HepG2 (cell line): ENCODE data around the gene TSHZ2. TPM values are rescaled to one million over a fixed set of nuclear protein-coding genes. Genes with fewer than 3 reads are reported as not detected.

ENCODE experiments used
- ATAC-seq: fragments of 200-7000 bp; cut with Tn5 transposase; 3 replicates; pipeline ENCODE4 v1.9.1; 2020; ENCODE audit warnings: mild to moderate bottlenecking, moderate library complexity
- BruUV-seq: library from RNA; stranded (reverse); fragments of 400-500 nt; replicated peaks from 2 replicates; lab custom pipeline; 2021; lab: Mats Ljungman, UMichigan
- CTCF ChIA-PET: fragments of 300-600 bp; formaldehyde crosslinking; extraction: SDS; loops from one replicate; lab custom pipeline; 2021; ENCODE audit warnings: low total read pairs, inconsistent platforms, low intra/inter-chr PET ratio; lab: Yijun Ruan, JAX
- POLR2A ChIA-PET: fragments of 350-600 bp; sonication (Branson Sonifier 250); formaldehyde crosslinking; loops from one replicate; lab custom pipeline; 2020; ENCODE audit warnings: antibody characterized with exemption, inconsistent platforms; lab: Yijun Ruan, JAX
- DNase-seq: peaks from one replicate; pipeline ENCODE4 v3.0.0-alpha.2; 2015; ENCODE audit warnings: low spot score
- FAIRE-seq: peaks from 3 replicates; lab custom pipeline; 2011; peaks lifted over from hg19 to GRCh38; lab: Jason Lieb, UNC
- H2AFZ ChIP-seq: one replicate; pipeline ENCODE4 v1.6.1; 2011; ENCODE audit warnings: low read length, inconsistent platforms
- H3K27ac ChIP-seq: fragments of 300-600 bp; 3 replicates; pipeline ENCODE4 v1.8.0; 2011; ENCODE audit warnings: mixed run types, mild to moderate bottlenecking, mixed read lengths, low read length, inconsistent platforms; ENCODE audit not compliant: insufficient read depth; ENCODE audit errors: extremely low read length
- H3K27me3 ChIP-seq, 2 experiments: fragments of 200-600 bp in 1 of 2; 2 replicates in 1 of 2; 3 replicates in 1 of 2; pipeline versions ENCODE4 v1.6.0 to v1.8.0; 2011; ENCODE audit warnings: low read length in 2 of 2, mild to moderate bottlenecking in 2 of 2, moderate library complexity in 2 of 2, inconsistent platforms in 1 of 2; ENCODE audit not compliant: insufficient read depth in 2 of 2, control insufficient read depth in 1 of 2
- H3K36me3 ChIP-seq, 2 experiments: fragments of 200-600 bp in 1 of 2; replicated peaks in 1 of 2; 2 replicates in 1 of 2; 3 replicates in 1 of 2; pipeline versions ENCODE4 v1.5.1 to v1.8.0; 2011; ENCODE audit warnings: low read length in 2 of 2, inconsistent platforms in 1 of 2; ENCODE audit not compliant: insufficient read depth in 2 of 2, control insufficient read depth in 1 of 2
- H3K4me1 ChIP-seq: 2 replicates; pipeline ENCODE4 v1.5.1; 2012; ENCODE audit warnings: low read length, inconsistent platforms; ENCODE audit not compliant: insufficient read depth
- H3K4me2 ChIP-seq: 2 replicates; pipeline ENCODE4 v1.6.0; 2011; ENCODE audit warnings: low read depth, low read length, inconsistent platforms
- H3K4me3 ChIP-seq, 3 experiments: fragments of 200-600 bp in 1 of 3; sonication (generic), shearing (Covaris generic) in 1 of 3; replicated peaks in 1 of 3; 2 replicates each; pipeline ENCODE4 v1.5.1; 2011 to 2016; ENCODE audit warnings: low read length in 3 of 3, inconsistent platforms in 2 of 3, low read depth in 2 of 3, mild to moderate bottlenecking in 2 of 3, control low read depth in 1 of 3, mixed read lengths in 1 of 3; ENCODE audit not compliant: insufficient read depth in 1 of 3
- H3K79me2 ChIP-seq: one replicate; pipeline ENCODE4 v1.6.1; 2011; ENCODE audit warnings: low read length, inconsistent platforms; ENCODE audit not compliant: insufficient read depth
- H3K9ac ChIP-seq: 2 replicates; pipeline ENCODE4 v1.6.0; 2011; ENCODE audit warnings: mild to moderate bottlenecking, low read depth, low read length, inconsistent platforms; ENCODE audit not compliant: insufficient read depth
- H3K9me3 ChIP-seq: 2 replicates; pipeline ENCODE4 v1.5.1; 2012; ENCODE audit warnings: mild to moderate bottlenecking, low read length
- H4K20me1 ChIP-seq: 2 replicates; pipeline ENCODE4 v1.6.0; 2011; ENCODE audit warnings: inconsistent platforms, mild to moderate bottlenecking, low read length, moderate library complexity; ENCODE audit not compliant: insufficient read depth
- CSRNP2 ChIP-seq: sonication (generic); formaldehyde crosslinking; conservative IDR thresholded peaks from 2 replicates; pipeline ENCODE4 v1.8.0; 2022; ENCODE audit warnings: low read depth, missing genetic modification reagents
- KLF16 ChIP-seq, 2 experiments: sonication (generic) in 1 of 2; formaldehyde crosslinking in 1 of 2; IDR thresholded peaks; 2 replicates each; pipeline versions ENCODE4 v1.6.1 to v1.8.0; 2016 to 2023; ENCODE audit warnings: missing genetic modification reagents in 2 of 2, missing compliant biosample characterization in 1 of 2
- LCORL ChIP-seq, 2 experiments: fragments of 450-650 bp in 1 of 2; sonication (generic) in 1 of 2; formaldehyde crosslinking in 1 of 2; IDR thresholded peaks; 2 replicates each; pipeline versions ENCODE4 v1.5.0 to v1.6.1; 2017 to 2020; ENCODE audit warnings: antibody characterized with exemption in 1 of 2, missing genetic modification reagents in 1 of 2
- ZNF263 ChIP-seq: sonication (generic); formaldehyde crosslinking; IDR thresholded peaks from 2 replicates; pipeline ENCODE4 v1.4.0; 2020; ENCODE audit warnings: missing genetic modification reagents
- WGBS: methylation state at CpG from one replicate; pipeline ENCODE4 v1.1.6; 2017; ENCODE audit warnings: low lambda C conversion rate; 5-methylcytosine and 5-hydroxymethylcytosine counted together
- in situ Hi-C: cut with HindIII; loops from 2 replicates; pipeline ENCODE4 v1.10.0; 2017; ENCODE audit warnings: low pct_unique_long_range_greater_than_20kb; ENCODE audit not compliant: extremely low pct_ligation_motif_present
- intact Hi-C: fragments of 100-400 bp; cut with micrococcal nuclease; formaldehyde crosslinking; loops from one replicate; pipeline ENCODE4 v1.10.0; 2022; ENCODE audit not compliant: unreplicated experiment
- polyA plus RNA-seq, 8 experiments: library from polyadenylated mRNA; depleted of rRNA in 3 of 8; stranded (reverse) in 7 of 8; unstranded in 1 of 8; fragments of >200 nt; fragmentation: Illumina TruSeq in 4 of 8; extraction: Trizol in 4 of 8; gene quantifications; 2 replicates each; pipeline versions ENCODE4 v1.2.1 to v1.2.3, GENCODE V29; 2011 to 2016; ENCODE audit warnings: low read depth in 4 of 8, missing spikeins in 1 of 8, mixed read lengths in 1 of 8; ENCODE audit not compliant: insufficient read depth in 1 of 8
- total RNA-seq, 5 experiments: library from RNA; depleted of rRNA; stranded (reverse); fragments of >200 nt; fragmentation: Illumina TruSeq; extraction: Trizol; gene quantifications; 2 replicates each; pipeline ENCODE4 v1.2.3, GENCODE V29; 2016; ENCODE audit warnings: low read depth in 1 of 5
- TF ChIP-seq, protein P1 (sequence below): sonication (generic); formaldehyde crosslinking; conservative IDR thresholded peaks from 2 replicates; pipeline ENCODE4 v1.4.0; 2020; ENCODE audit warnings: missing genetic modification reagents
- TF ChIP-seq, protein P2 (sequence below): fragments of 450-650 bp; IDR thresholded peaks from 2 replicates; pipeline ENCODE4 v1.6.1; 2016

TSHZ2 gene
- total and polyA plus RNA-seq, 2 of the 13 experiments (the other 11 are each of a cell fraction or from before 2014, with no cell fraction given): 0.01 TPM; not detected in 1

GRCh38 chr20:53296451-53297153 lies 324.4 kb downstream of the TSHZ2 start:
- ChIA-PET CTCF (no interaction called here), POLR2A (interaction anchor here (0.6 kb wide), 1 partner anchor 559 kb away, joined by 3 read pairs; no protein-coding TSS in a partner anchor)
- H3K4me2 ChIP-seq: no peak overlapping the region
- H3K4me1 ChIP-seq: no peaks in the 10 kb centered on the region
- DNase-seq (no peak), ATAC-seq (no peak), FAIRE-seq (peak; percentile 40)
- no peak overlapping the region for H3K4me3 ChIP-seq
- in situ Hi-C loops: no loop called here
- no peak overlapping the region for H3K9ac ChIP-seq
- H3K79me2 ChIP-seq: no peaks in the 10 kb centered on the region
- no TSS peak for BruUV-seq
- no peak overlapping the region for H3K27ac ChIP-seq
- H4K20me1 ChIP-seq: no peaks in the 10 kb centered on the region
- 55% methylated on average over 2 of the region's 2 CpGs for WGBS
- no peak overlapping the region for H2AFZ ChIP-seq
- H3K9me3 ChIP-seq: no peaks in the 10 kb centered on the region
- no peaks in the 10 kb centered on the region for H3K36me3 ChIP-seq
- intact Hi-C loops: no loop called here
- TF ChIP-seq CSRNP2 (no peak), LCORL (IDR thresholded peaks at IDR 0.05) (no peak), LCORL (CRISPR knock-in tag; IDR thresholded peaks at IDR 0.05) (no peak), ZNF263 (CRISPR knock-in tag) (no peak), KLF16 (CRISPR knock-in tag; IDR thresholded peaks at IDR 0.05) (no peak)
- TF ChIP-seq, protein P1, sequence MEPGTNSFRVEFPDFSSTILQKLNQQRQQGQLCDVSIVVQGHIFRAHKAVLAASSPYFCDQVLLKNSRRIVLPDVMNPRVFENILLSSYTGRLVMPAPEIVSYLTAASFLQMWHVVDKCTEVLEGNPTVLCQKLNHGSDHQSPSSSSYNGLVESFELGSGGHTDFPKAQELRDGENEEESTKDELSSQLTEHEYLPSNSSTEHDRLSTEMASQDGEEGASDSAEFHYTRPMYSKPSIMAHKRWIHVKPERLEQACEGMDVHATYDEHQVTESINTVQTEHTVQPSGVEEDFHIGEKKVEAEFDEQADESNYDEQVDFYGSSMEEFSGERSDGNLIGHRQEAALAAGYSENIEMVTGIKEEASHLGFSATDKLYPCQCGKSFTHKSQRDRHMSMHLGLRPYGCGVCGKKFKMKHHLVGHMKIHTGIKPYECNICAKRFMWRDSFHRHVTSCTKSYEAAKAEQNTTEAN: no peak
- TF ChIP-seq, protein P2, sequence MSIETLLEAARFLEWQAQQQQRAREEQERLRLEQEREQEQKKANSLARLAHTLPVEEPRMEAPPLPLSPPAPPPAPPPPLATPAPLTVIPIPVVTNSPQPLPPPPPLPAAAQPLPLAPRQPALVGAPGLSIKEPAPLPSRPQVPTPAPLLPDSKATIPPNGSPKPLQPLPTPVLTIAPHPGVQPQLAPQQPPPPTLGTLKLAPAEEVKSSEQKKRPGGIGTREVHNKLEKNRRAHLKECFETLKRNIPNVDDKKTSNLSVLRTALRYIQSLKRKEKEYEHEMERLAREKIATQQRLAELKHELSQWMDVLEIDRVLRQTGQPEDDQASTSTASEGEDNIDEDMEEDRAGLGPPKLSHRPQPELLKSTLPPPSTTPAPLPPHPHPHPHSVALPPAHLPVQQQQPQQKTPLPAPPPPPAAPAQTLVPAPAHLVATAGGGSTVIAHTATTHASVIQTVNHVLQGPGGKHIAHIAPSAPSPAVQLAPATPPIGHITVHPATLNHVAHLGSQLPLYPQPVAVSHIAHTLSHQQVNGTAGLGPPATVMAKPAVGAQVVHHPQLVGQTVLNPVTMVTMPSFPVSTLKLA: no peak
- H3K27me3 ChIP-seq: no peaks in the 10 kb centered on the region; a peak in 2 of 5 replicates
